GM12864 (cell line): ENCODE data around the gene NLRP2B.
"Not testable (repeated sequence)": the region's sequence is repeated elsewhere in the genome, so short reads cannot be mapped to it uniquely, and the experiment has no call there.

Source experiments
- DNase-seq: peaks from one replicate; pipeline ENCODE4 v3.0.0-alpha.2; 2011; ENCODE audit warnings: low read depth
- H3K4me3 ChIP-seq: 2 replicates; pipeline ENCODE4 v1.5.1; 2011; ENCODE audit warnings: mild to moderate bottlenecking, low read depth, low read length, control low read depth
- TF ChIP-seq, protein P1 (sequence below): IDR thresholded peaks from 2 replicates; pipeline ENCODE4 v1.5.1; 2011; ENCODE audit warnings: low read depth, mild to moderate bottlenecking, moderate library complexity, low read length, control low read depth, inconsistent platforms; ENCODE audit errors: missing control alignments

Gene NLRP2B

DNA sequence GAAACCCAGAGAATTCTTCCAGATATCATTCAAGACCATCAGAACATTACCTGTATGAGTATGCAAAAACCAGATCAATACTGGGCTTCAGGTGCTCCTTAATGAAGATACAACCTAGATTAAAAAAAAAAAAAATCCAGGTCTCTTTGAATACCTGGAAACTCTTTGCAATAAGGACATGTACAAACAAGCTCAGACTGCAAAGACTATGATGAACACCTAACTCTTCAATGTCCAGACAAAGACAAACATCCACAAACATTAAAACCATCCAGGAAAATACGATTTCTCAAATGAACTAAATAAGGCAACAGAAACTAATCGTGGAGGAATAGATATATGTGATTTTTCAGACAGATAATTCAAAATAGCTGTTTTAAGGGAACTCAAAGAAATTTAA lies 38.7 kb downstream of the NLRP2B start:
- TF ChIP-seq, protein P1, sequence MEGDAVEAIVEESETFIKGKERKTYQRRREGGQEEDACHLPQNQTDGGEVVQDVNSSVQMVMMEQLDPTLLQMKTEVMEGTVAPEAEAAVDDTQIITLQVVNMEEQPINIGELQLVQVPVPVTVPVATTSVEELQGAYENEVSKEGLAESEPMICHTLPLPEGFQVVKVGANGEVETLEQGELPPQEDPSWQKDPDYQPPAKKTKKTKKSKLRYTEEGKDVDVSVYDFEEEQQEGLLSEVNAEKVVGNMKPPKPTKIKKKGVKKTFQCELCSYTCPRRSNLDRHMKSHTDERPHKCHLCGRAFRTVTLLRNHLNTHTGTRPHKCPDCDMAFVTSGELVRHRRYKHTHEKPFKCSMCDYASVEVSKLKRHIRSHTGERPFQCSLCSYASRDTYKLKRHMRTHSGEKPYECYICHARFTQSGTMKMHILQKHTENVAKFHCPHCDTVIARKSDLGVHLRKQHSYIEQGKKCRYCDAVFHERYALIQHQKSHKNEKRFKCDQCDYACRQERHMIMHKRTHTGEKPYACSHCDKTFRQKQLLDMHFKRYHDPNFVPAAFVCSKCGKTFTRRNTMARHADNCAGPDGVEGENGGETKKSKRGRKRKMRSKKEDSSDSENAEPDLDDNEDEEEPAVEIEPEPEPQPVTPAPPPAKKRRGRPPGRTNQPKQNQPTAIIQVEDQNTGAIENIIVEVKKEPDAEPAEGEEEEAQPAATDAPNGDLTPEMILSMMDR: no peak
- H3K4me3 ChIP-seq: no peak overlapping the region
- no peak for DNase-seq

DNA sequence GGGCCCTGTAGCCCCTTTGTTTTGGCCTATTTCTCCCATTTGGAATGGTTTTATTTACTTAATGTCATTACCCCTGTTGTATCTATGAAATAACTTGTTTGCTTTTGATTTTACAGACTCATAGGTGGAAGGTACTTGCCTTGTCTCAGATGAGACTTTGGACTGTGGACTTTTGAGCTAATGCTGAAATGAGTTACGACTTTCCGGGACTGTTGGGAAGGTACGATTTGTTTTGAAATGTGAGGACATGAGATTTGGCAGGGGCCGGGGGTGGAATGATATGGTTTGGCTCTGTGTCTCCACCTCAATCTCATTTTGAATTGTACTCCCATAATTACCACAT lies 39.4 kb downstream of the NLRP2B start:
- TF ChIP-seq, protein P1: no peak
- H3K4me3 ChIP-seq: no peak overlapping the region
- no peak for DNase-seq

DNA sequence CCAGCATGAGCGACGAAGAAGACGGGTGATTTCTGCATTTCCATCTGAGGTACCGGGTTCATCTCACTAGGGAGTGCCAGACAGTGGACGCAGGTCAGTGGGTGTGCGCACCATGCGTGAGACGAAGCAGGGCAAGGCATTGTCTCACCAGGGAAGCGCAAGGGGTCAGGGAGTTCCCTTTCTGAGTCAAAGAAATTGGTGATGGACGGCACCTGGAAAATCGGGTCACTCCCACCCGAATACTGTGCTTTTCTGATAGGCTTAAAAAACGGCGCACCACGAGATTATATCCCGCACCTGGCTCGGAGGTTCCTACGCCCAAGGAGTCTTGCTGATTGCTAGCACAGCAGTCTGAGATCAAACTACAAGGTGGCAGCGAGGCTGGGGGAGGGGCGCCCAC lies 50.6 kb downstream of the NLRP2B start:
- H3K4me3 ChIP-seq, DNase-seq: not testable (repeated sequence)
